Activated effector memory CD4-positive, alpha-beta T cell treated with Interleukin-2 at 50 U/mL for 16 hours (primary cell): Measurements from ENCODE around the gene CCDC157.

ENCODE experiments used
- DNase-seq: peaks from one replicate; pipeline ENCODE4 v3.0.0-alpha.2; 2020

CCDC157 gene

DNA sequence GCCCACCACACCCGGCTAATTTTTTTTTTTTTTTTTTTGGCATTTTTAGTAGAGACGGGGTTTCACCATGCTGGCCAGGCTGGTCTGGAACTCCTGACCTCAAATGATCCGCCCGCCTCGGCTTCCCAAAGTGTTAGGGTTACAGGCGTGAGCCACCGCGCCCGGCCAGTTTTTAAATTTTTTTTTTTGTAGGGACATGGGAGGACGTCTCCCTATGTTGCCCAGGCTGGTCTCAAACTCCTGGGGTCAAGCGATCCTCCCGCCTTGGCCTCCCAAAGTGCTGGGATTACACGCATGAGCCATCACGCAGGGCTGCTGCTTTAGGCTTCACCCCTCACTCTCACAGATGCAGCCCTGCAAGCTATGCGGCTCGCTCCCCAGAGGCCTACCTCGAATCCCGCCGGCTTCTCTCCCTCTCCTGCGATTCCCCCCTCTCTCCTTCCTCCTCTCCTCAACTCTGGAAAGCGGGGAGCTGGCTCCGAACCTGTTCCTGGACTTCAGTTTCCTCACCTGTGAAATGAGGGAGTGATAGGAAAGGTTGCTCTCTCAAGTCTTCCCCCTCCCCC lies 926 bp downstream of the CCDC157 start:
- no peak for DNase-seq

DNA sequence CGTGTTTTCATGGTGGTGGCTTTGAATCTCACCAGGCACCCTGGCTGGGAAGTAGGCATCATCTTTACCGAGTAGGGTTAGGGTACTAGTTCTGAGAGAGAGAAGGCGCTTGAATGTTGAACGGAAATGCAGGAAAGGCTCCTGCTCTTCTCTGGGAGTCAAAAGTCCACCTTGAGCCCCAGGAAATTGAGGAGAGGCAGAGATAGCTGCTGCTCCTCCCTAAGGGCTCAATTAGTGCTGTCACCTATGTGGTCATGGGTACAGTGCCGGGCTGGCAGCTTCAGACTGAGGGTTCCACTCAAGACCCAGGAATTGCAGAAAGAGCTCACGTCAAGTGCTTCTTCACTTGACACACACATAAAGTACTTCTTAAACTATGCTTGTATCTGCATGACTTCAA lies 1.7 kb downstream of the CCDC157 start:
- no peak for DNase-seq

DNA sequence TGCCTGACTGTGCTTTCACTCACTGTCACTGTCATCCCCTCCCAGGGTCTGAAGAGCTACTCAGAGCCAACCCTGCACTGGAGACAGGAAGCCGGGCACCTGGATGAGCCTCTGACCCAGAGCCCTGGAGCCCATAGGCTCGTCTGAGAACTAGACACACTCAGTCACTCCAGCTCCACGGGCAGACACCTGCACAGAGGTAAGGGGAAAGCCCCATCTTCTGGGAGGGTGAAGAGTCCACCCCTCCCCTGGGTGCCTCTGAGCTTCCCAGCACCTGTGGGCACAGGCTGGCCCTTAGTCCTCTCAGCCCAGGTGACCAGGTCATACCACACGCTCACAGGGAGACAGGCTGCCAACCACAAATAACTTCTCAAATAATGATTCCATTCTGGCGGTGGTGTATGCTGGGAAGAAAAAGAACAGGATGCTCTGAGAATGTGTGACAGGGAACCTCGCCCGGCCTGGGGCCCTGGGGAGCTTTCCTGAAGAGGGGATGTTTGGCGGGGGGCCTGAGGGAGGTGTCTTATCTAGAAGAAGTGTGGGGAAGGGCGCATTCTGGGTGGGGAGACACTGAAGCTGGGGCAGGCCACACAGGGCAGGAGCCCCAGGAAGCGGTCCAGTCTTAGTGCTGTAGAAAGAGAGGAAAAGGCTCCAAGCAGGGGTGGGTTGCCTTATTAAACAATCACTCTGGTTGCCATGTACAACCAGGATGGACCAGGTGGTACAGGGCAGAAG lies 5.3 kb downstream of the CCDC157 start:
- no peak for DNase-seq

DNA sequence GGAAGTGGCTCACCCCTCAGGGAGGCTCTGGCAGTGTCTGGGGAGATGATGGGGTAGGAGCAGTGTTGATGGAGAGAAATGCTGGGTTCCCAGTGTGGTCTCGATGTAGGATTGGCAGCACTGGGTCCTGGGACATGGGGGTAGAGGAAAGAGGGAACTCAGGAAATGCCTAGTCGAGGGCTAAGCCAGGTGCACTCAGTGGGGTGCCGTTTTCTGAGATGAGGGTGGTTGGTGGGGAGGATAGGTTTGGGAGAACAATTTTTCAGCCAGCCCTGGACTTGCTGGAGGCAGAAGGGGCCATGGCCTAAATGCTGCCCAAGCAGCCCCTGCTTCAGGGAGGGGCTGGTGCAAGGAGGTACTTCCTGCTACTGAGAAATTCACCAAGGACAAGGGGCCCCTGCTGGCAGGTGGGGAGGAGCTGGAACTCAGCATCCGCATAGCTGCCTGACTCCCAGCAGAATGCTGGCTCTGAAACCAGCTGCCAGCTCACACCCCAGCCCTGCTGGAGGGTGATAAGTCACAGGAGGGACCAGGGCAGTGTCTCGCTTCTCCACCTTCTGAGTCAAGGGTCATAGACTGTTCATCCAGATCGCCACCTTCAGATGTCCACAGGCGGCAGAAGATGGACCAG lies 6.0 kb downstream of the CCDC157 start:
- DNase-seq = no peak

DNA sequence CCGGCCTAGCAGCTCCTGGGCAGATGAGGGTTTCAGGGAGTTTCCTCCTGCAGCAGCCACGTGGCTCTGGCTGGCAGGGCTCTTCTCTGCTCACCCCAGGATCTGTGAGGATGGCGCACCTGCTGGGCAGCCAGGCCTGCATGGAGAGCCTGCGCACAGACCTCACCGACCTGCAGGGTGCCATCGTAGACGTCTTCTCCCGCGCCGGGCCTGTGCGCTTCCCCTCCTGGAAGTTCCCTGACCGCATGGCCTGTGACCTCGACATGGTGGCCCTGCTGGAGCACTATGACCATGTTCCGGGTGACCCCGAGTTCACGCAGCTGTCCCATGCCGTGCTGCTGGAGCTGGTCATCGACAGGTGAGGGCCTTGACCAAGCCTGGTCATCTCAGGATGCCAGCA lies 9.1 kb downstream of the CCDC157 start:
- DNase-seq = no peak

DNA sequence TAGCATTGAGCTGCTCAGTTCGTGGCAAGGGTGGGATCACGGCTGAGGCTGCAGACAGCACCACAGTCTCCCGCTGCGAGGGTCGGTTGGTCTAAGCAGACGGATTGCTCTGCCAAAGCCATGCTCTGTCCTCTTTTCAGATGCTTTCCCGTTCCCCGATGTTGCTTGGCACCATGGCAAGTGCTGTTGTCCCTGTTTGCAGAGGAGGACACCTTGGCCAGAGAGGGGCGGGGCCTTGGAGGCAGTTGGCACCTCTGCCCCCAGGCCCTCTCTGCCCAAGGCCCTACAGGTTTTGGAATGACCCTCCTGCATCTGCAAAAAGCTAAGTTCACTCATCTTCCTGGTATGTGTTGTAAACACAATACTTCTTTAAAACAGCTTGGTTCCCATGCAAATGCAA lies 11.6 kb downstream of the CCDC157 start:
- no peak for DNase-seq

DNA sequence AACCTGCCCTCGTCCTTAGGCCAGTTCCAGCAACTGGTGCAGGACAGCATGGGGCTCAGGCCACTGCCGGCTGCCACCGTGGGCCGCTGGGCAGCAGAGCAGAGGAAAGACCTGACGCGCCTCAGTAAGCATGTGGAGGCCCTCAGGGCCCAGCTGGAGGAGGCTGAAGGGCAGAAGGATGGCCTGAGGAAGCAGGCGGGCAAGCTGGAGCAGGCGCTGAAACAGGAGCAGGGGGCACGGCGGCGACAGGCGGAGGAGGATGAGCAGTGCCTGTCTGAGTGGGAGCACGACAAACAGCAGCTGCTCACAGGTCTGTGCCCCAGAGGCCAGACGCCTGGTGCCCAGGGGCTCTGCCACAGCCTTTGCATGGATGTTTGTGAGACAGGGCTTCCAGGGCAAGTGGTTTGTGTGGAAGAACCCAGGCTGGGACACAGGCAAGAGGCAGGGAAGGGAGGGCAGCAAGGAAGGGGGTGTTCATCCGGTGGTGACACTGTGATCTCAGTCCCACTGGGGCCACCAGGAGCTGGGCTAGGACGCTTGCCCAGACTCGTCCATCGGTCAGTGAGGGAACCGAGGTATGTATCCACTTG lies 13.9 kb downstream of the CCDC157 start:
- no peak for DNase-seq

DNA sequence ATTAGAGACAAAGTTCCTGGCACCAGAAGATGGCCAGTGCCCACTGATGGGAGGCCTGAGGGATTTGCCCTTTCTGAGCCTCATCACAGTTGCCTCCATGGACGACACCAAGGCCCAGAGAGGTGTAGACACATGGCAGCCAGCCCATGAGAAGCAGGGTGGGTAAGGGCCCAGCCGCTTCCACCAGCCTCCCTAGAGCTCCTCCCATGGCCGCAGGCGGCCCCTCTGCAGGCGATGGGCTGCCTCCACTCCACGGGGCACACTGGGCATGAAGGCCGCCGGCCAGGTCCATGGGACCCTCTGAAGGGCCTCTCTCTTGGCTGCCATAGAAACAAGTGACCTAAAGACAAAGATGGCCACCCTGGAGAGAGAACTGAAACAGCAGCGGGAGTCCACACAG lies 14.5 kb downstream of the CCDC157 start:
- no peak for DNase-seq

DNA sequence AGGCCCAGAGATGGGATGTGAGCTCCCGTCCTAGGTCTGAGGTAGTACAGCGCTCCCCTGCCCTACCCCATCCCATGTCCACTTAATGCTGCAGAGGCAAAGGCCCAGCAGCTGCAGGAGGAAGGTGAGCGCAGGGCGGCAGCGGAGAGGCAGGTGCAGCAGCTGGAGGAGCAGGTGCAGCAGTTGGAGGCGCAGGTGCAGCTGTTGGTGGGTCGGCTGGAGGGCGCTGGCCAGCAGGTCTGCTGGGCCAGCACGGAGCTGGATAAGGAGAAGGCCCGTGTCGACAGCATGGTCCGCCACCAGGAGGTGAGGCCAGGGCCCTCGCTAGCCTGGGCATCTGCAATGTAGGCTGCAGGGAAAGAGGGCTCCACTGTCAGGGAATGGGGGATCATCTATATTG lies 15.2 kb downstream of the CCDC157 start:
- no peak for DNase-seq

DNA sequence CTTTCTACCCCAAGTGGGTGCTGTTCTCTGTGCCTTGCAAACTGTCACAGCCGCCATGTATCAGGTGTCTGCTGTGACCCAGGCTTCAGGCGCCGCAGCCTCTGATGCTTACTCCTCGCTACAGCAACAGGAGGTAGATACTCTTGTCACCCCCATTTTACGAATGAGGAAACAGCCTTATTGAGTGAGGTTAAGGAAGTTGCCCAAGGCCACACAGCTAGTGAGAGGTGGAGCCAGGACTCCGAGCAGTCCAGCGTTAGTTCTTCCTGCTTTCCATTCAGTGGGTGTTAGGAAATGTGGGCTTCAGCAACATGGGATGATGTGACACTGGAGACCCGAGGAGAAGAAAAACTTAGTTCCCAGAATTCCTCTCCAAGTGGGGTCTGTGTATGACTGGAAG lies 16.1 kb downstream of the CCDC157 start:
- no peak for DNase-seq

DNA sequence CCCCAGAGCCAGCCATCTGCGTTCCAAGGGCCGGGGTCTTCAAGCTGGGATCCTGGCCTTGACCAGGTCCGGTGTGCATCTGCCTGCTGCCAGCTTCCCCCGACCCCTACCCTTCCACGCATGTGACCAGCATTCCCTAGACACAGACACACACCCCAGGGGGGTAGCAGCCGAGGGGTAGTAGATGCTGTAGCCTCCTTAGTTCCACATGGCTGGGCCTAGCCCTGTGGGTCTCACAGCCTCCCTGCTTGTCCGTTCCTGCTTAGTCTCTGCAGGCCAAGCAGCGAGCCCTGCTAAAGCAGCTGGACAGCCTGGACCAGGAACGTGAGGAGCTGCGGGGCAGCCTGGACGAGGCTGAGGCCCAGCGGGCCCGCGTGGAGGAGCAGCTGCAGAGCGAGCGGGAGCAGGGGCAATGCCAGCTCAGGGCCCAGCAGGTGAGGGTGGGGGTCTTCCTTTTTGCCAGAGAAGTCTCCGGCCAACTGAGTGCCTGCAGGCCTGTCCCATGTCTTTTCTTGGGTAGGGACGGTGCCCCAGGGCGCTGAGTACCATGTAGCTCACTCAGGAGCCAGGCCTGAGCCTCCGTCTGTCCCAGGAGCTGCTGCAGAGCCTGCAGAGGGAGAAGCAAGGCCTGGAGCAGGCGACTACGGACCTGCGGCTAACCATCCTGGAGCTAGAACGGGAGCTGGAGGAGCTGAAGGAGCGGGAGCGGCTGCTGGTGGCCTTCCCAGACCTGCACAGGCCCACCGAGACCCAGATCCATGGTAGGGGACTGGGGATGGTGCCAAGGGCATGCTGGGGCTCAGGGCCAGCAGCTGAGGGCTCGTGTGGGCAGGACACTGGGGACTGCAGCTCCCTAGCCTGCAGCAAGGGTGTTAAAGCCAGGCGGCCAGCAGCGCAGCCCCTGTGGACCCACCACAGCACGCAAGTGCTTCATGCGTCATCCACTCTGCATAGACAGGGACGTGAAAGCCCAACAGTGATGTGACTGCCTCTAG lies 16.8 kb downstream of the CCDC157 start:
- DNase-seq = no peak

DNA sequence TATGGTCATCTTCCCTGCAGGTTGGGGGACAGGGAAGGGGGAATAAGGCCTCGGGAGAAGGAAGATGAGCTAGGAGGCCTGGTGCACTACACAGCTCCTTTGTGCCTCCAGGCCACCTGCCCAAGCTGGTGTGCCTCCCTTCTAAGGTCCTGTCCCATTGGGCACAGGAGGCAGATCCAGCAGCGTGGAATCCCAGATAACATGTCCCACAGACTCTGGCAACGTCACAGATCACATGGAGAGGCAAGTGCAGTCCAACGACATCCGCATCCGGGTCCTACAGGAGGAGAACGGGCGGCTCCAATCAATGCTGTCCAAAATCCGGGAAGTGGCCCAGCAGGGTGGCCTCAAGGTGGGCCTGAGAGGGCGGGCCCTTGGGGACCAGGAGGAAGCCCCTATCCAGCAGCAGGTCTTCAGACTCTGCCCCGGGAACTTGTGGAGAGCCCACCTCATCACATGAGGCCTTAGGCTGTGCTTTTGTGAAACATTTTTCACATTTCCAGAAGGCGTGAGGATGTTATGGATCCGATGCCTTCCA lies 18.6 kb downstream of the CCDC157 start:
- no peak for DNase-seq

DNA sequence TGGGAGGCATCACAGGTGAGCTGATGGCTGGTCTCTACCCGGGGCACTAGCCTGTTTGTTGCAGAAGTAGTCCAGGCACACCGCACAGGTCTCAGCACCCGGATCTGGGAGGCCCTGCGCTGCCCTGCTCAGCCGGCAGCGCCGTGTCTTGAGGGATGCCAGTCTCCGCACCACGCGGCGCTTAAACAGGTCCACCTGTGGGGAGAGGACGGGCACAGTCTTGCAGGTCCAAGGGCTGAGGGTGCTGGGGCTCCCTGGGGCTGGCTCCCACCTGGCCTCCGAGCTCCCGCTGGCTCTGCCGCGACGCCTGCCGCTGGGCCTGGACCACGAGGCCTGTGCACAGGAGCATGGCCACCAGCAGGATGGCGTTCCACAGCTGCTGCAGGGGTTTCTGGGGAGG lies 23.2 kb downstream of the CCDC157 start:
- DNase-seq = no peak

DNA sequence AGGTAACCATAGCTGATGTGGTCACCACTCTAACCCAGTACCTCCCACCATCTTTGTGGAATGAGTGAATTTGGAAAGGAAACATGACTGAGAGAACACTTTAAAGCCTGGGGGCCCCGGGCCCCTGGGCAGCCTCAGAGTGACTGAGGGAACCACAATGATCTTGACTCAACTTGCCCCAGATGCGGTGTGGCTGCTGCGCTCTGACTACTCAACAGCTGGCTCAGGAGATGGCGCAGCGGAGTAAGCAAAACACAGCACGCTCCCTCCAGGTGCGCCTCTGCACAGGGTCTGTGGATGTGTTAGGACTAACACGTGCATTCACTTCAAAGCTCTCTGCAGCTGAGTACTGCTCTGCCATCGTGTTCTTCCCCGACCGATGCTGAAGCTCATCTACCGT lies 24.5 kb downstream of the CCDC157 start:
- no peak for DNase-seq

DNA sequence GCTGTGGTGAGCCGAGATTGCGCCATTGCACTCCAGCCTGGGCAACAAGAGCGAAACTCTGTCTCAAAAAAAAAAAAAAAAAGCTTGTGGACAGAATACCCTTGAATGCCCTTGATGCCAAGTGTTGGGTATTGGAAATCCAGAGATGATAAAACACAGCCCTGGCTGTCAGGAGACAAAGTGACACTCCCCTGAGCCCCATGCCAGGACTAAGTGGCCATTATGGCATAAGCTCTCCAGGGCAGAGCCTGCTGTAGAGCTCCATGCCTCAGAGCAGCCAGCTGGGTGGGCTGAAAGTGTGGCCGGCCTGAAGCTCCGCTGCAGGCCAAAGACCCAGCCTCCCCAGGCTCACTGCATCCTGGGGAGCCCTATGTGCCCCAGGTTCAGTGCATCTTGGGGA lies 25.5 kb downstream of the CCDC157 start:
- no peak for DNase-seq

DNA sequence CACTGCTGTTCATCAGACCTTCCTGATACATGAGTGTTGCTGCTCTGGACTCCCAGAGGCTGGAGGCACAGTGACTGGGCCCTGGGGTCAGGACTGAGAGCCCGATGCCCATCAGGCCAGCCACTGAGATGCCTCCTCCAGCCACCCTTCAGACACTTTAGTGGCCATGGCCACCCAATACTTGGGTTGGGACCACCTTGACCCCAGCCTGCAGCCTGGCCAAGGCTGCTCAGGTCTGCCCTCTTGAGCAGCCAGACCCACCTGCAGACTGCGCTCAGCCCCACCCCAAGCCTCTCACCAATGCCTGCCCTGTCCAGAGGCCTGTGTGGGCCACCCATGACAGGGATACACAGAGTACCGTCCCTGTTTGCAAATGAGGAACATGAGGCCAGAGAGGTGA lies 26.3 kb downstream of the CCDC157 start:
- no peak for DNase-seq

DNA sequence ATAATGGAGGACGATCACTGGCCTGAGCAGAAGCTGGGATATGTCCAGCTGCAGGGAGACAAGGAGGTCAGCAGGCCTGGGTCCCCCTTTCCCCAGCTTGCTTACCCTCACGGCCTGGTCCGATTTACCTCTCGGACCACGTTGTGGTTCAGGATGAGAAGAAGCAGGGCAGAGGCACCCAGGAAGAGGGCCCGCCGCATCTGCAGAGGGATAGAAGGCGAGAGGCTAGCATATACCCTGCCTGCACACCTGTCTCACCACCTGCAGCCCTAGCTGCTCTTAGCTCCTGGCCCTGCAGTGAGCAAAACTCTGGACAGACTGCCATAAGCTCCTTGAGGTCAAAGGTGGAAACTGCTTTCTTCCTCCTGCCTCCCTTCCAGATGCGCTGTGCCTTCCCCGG lies 29.1 kb downstream of the CCDC157 start:
- no peak for DNase-seq

DNA sequence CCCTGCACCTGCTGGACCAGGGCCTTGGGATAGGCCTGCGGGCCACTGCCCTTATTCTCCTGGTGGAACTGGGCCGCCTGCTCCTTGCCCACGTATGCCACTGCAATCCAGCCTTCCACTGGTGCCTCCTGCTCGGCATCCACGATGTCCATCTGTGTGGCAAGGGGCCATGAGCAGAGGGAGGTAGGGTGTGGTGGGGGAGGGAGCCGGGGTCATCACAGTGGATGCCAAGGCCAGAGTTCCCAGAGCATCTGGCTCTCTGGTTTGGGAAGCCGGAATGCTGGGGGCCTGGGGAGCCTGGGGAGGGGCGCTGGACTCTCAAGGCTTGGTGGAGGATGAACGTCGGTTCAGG lies 29.8 kb downstream of the CCDC157 start:
- DNase-seq = no peak

DNA sequence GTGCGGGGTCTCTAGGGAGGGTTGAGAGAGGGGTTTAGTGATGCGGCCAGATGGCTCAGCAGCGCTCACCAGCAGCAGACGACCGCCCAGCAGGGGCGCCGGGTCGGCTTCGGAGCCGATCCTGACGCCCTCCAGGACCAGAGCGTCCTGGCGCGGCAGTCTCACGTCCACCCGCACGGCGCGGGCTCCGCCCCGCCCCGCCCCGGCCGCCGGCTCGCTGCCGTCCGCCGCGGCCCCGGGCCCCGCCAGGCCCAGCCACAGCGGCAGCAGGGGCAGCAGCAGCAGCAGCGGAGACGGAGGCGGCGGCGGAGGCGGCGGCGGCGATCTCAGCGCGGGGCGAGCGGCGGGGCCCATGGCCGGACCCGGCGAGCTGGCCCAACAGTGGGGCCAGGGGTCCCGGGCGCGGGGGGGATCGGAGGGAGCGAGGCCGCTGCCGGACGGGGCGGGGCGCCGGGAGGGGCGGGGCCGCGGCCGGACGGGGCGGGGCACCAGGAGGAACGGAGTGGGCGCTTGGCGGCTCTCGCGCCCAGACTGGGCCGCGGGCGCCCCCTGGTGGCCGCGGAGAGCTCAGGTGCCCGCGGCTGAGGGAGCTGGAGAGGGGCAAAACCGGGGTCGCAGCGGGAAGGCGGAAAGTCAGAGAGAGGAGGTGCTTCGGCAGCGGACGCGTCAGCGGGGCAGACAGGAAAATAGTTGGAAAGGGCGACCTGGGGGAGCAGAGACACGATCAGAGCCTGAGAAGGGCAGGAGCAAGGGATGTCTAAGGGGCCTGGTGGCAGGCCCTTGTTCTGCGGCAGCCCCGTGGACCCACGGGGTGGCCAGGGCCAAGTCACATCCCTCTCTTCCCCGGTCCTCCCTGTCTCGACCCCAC lies 30.4 kb downstream of the CCDC157 start, which contains the start of gene RNF215:
Gene RNF215 (minus strand): TSS at position 452 of the 868 bp plus-strand sequence. CDS start 98 bp downstream, at position 354.
- peak; percentile 69 for DNase-seq

DNA sequence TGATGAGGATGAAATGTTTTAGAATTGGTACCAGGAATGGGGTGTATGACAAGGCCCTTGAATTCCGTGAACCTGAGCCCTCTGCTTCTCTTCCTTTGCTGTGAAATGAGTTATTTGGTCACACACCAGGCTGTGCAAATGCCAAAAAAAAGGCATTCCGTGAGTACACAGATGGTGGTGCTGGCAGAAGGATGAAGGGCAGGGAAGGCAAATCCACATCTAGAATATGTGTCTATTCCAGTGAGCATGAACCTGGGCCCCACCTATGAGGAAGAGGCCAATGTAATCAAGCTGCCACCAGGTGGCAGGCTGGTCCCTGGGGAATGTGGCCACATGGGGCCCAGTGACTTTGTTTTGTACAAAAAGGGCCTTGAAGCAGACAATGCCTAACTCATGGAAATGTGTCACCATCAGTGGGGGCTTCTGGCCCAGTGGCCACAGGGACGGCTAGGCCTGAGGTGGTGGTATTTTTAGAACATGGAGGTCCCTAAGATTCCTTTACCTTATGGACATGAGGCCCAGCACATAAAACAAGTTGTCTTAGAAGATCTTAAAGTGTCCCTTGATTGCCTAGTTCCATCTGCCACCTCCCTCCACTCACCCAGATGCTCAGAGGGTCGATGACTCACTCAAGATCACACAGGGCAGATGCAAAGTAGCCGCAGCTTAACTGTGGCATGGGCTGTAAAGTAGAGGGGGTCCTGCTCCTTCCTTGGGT lies 34.3 kb downstream of the CCDC157 start:
- peak; percentile 62 for DNase-seq
